HG03097 (cell line): Measurements from ENCODE around the gene RPL28.

ENCODE experiments used
- ATAC-seq: cut with Tn5 transposase; IDR thresholded peaks from one replicate; pipeline ENCODE4 v1.9.1; 2021; ENCODE audit not compliant: unreplicated experiment, low FRiP score

RPL28 gene

GRCh38 chr19:55372316-55373081 is 13.2 kb upstream of the RPL28 start:
- no peak for ATAC-seq

GRCh38 chr19:55373306-55373992 is 12.3 kb upstream of the RPL28 start:
- no peak for ATAC-seq

GRCh38 chr19:55373993-55374757 is 11.6 kb upstream of the RPL28 start:
- ATAC-seq, result no peak

GRCh38 chr19:55376241-55376933 is 9.3 kb upstream of the RPL28 start, which contains the start of gene TMEM190:
Gene TMEM190 (plus strand): TSS chr19:55376826. CDS start chr19:55376854, 28 bp downstream.
- ATAC-seq, result no peak

GRCh38 chr19:55377356-55378131 is 8.2 kb upstream of the RPL28 start:
- no peak for ATAC-seq

- ATAC-seq, result no peak
Measured at GRCh38 chr19:55379174-55379573, 6.6 kb upstream of the RPL28 start.

GRCh38 chr19:55382013-55382412 is 3.7 kb upstream of the RPL28 start:
- no peak for ATAC-seq

GRCh38 chr19:55382522-55383054 is 3.1 kb upstream of the RPL28 start:
- no peak for ATAC-seq

- no peak for ATAC-seq
Measured at GRCh38 chr19:55383279-55384130, 2.2 kb upstream of the RPL28 start.

GRCh38 chr19:55384131-55384919 is 1.4 kb upstream of the RPL28 start, which contains the start of gene TMEM238:
Gene TMEM238 (minus strand): TSS chr19:55384292. CDS start chr19:55384259, 33 bp downstream.
- ATAC-seq, result no peak

GRCh38 chr19:55384920-55385723 is 610 bp upstream of the RPL28 start:
- ATAC-seq, result peak; percentile 49

GRCh38 chr19:55386493-55386971 is 800 bp downstream of the RPL28 start:
- no peak for ATAC-seq

- ATAC-seq, result no peak
Measured at GRCh38 chr19:55387736-55388497, 2.2 kb downstream of the RPL28 start.

GRCh38 chr19:55389386-55390317 is 3.9 kb downstream of the RPL28 start:
- no peak for ATAC-seq

GRCh38 chr19:55390461-55390880 is 4.7 kb downstream of the RPL28 start:
- ATAC-seq, result no peak
